ENCODE measurements around the gene ELP2. TPM values are rescaled to one million over a fixed set of nuclear protein-coding genes. Genes with fewer than 3 reads are reported as not detected.

The ELP2 gene
- polyA plus RNA-seq, 1 donor from 2014 or later = 83.6 TPM

DNA sequence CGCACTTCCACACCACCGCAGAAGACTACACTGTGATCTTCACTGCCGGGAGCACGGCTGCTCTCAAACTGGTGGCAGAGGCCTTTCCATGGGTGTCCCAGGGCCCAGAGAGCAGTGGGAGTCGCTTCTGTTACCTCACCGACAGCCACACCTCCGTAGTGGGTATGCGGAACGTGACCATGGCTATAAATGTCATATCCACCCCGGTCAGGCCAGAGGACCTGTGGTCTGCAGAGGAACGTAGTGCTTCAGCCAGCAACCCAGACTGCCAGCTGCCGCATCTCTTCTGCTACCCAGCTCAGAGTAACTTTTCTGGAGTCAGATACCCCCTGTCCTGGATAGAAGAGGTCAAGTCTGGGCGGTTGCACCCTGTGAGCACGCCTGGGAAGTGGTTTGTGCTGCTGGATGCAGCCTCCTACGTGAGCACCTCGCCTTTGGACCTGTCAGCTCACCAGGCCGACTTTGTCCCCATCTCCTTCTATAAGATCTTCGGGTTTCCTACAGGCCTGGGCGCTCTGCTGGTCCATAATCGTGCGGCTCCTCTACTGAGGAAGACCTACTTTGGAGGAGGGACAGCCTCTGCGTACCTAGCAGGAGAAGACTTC is 70.1 kb downstream of the ELP2 start:
- no peak for TF ChIP-seq EZH2 (IDR thresholded peaks at IDR 0.05; ENCODE audit: borderline replicate concordance, insufficient read depth, low read length, poor library complexity, severe bottlenecking)
- TF ChIP-seq SMC3 (conservative IDR thresholded peaks at IDR 0.05; ENCODE audit: poor library complexity) = no peak
- TF ChIP-seq, protein P1, sequence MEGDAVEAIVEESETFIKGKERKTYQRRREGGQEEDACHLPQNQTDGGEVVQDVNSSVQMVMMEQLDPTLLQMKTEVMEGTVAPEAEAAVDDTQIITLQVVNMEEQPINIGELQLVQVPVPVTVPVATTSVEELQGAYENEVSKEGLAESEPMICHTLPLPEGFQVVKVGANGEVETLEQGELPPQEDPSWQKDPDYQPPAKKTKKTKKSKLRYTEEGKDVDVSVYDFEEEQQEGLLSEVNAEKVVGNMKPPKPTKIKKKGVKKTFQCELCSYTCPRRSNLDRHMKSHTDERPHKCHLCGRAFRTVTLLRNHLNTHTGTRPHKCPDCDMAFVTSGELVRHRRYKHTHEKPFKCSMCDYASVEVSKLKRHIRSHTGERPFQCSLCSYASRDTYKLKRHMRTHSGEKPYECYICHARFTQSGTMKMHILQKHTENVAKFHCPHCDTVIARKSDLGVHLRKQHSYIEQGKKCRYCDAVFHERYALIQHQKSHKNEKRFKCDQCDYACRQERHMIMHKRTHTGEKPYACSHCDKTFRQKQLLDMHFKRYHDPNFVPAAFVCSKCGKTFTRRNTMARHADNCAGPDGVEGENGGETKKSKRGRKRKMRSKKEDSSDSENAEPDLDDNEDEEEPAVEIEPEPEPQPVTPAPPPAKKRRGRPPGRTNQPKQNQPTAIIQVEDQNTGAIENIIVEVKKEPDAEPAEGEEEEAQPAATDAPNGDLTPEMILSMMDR (IDR thresholded peaks at IDR 0.05; ENCODE audit: poor library complexity, severe bottlenecking) = no peak
- no peak for TF ChIP-seq TAF1 (IDR thresholded peaks at IDR 0.05; ENCODE audit: low read depth)
- H3K4me3 ChIP-seq (ENCODE audit: low read length) = no peak overlapping the region
- no peaks in the 10 kb centered on the region for H3K27me3 ChIP-seq (ENCODE audit: insufficient read depth, low read depth, low read length)

DNA sequence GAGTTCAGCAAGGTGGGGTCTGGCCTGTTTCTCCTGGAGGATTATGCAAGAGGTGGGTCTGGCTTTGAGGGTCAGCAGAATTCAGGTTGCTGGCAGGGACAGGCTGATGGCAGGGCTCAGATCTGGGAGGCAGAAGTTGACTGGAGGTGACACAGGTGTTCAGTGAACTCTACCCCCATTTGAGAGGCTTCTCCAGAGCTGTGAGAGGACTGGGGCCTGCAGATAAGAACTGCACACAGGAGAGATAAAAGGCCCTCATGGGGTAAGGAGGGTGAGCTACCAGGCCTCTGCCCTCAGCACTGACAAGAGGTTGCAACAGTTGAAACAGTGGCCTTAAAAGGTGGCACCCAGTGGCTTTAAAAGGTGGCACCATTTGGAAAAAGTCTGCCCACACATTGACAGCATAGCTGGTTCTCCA is 70.7 kb downstream of the ELP2 start:
- Histone ChIP-seq H3K4me2 (ENCODE audit: low read length) (no peak overlapping the region), H3K4me3 (ENCODE audit: low read length) (no peak overlapping the region), H3K36me3 (ENCODE audit: insufficient read depth, low read length) (no peaks in the 10 kb centered on the region), H3K27me3 (ENCODE audit: insufficient read depth, low read depth, low read length) (no peaks in the 10 kb centered on the region), H3K9me2 (ENCODE audit: insufficient read depth, low read length) (no peaks in the 10 kb centered on the region), H4K20me1 (ENCODE audit: insufficient read depth) (no peaks in the 10 kb centered on the region), H2AFZ (ENCODE audit: low read depth, low read length) (no peak overlapping the region), H3K9ac (ENCODE audit: low read length) (no peak overlapping the region), H3K9me3 (ENCODE audit: low read length) (no peaks in the 10 kb centered on the region), H3K27ac (ENCODE audit: low read length) (no peak overlapping the region), H3F3A (ENCODE audit: insufficient read depth, low read length, poor library complexity, severe bottlenecking) (no peaks in the 10 kb centered on the region), H3K79me2 (replicated peaks; ENCODE audit: insufficient read depth, low read length) (no peaks in the 10 kb centered on the region)
- TF ChIP-seq EP300 (conservative IDR thresholded peaks at IDR 0.05; ENCODE audit: poor library complexity, severe bottlenecking) = no peak

More for the DNA sequence above, 70.1 kb downstream of the ELP2 start:
- Histone ChIP-seq H2AFZ (ENCODE audit: low read depth, low read length) (no peak overlapping the region), H3K9me3 (ENCODE audit: low read length) (no peaks in the 10 kb centered on the region), H3K4me2 (ENCODE audit: low read length) (no peak overlapping the region), H4K20me1 (ENCODE audit: insufficient read depth) (no peaks in the 10 kb centered on the region), H3K9me2 (ENCODE audit: insufficient read depth, low read length) (no peaks in the 10 kb centered on the region), H3F3A (ENCODE audit: insufficient read depth, low read length, poor library complexity, severe bottlenecking) (no peaks in the 10 kb centered on the region), H3K79me2 (replicated peaks; ENCODE audit: insufficient read depth, low read length) (no peaks in the 10 kb centered on the region), H3K27ac (ENCODE audit: low read length) (no peak overlapping the region), H3K9ac (ENCODE audit: low read length) (no peak overlapping the region), H3K36me3 (ENCODE audit: insufficient read depth, low read length) (no peaks in the 10 kb centered on the region)

DNA sequence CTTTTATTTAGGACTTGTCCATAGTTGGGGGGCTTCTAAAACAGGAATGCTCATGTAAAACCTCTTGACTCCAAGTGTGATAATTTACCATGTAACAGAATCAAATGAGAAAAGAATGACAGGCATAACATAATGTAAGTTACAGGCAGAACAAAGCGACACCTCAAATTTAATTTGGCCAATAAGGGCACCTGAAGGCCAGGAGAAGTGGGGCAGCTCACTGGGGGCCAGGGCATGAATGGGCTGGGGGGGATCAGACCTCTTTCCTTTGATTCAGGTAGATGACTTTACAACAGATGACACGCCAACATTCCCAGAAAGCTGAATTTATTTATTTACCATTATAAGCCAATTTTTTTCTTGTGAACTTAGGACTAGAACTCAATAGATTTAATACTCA is 72.1 kb downstream of the ELP2 start:
- H3K9ac ChIP-seq (ENCODE audit: low read length) = no peak overlapping the region
- no peak overlapping the region for H3K4me3 ChIP-seq (ENCODE audit: low read length)
- H3F3A ChIP-seq (ENCODE audit: insufficient read depth, low read length, poor library complexity, severe bottlenecking) = no peaks in the 10 kb centered on the region
- H3K27ac ChIP-seq (ENCODE audit: low read length) = no peak overlapping the region
- H3K9me3 ChIP-seq (ENCODE audit: low read length) = no peaks in the 10 kb centered on the region
- H3K36me3 ChIP-seq (ENCODE audit: insufficient read depth, low read length) = no peaks in the 10 kb centered on the region
- H2AFZ ChIP-seq (ENCODE audit: low read depth, low read length) = no peak overlapping the region
- TF ChIP-seq TAF1 (IDR thresholded peaks at IDR 0.05; ENCODE audit: low read depth) (no peak), EZH2 (IDR thresholded peaks at IDR 0.05; ENCODE audit: borderline replicate concordance, insufficient read depth, low read length, poor library complexity, severe bottlenecking) (no peak)
- no peaks in the 10 kb centered on the region for H4K20me1 ChIP-seq (ENCODE audit: insufficient read depth)
- no peaks in the 10 kb centered on the region for H3K27me3 ChIP-seq (ENCODE audit: insufficient read depth, low read depth, low read length)
- no peak overlapping the region for H3K4me2 ChIP-seq (ENCODE audit: low read length)
- no peaks in the 10 kb centered on the region for H3K9me2 ChIP-seq (ENCODE audit: insufficient read depth, low read length)
- H3K79me2 ChIP-seq (replicated peaks; ENCODE audit: insufficient read depth, low read length) = no peaks in the 10 kb centered on the region

DNA sequence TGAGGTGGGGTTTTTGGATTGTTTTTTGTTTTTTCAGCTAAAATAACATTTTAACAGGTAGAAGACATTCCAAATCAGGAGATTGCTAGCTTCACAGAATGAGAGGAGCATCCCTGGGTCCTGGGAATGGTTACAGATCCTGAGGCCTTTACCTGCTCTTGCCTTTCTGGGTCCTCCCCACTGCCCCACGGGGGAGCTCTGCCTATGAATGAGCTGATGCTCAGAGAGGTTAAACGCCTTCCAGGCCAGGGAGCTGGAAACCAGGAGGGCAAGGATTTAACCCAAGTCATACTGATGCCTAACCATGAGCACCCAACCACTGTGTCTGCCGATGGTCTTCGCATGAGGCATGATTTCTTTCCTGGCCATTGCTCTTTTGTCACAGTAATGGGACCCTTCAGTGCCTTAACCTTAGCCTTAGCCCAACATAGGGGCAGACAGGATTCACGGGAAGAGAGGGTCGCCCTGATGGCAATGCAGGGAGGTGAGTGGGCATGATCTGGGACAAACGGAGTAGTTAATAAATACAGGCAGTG is 73.7 kb downstream of the ELP2 start:
- Histone ChIP-seq H3K9me3 (ENCODE audit: low read length) (peaks cover under 1% of the 10 kb centered on the region), H3F3A (ENCODE audit: insufficient read depth, low read length, poor library complexity, severe bottlenecking) (no peaks in the 10 kb centered on the region), H2AFZ (ENCODE audit: low read depth, low read length) (no peak overlapping the region), H3K4me3 (ENCODE audit: low read length) (no peak overlapping the region), H4K20me1 (ENCODE audit: insufficient read depth) (no peaks in the 10 kb centered on the region), H3K79me2 (replicated peaks; ENCODE audit: insufficient read depth, low read length) (no peaks in the 10 kb centered on the region), H3K4me2 (ENCODE audit: low read length) (no peak overlapping the region), H3K9ac (ENCODE audit: low read length) (no peak overlapping the region), H3K9me2 (ENCODE audit: insufficient read depth, low read length) (no peaks in the 10 kb centered on the region), H3K36me3 (ENCODE audit: insufficient read depth, low read length) (no peaks in the 10 kb centered on the region), H3K27ac (ENCODE audit: low read length) (no peak overlapping the region), H3K27me3 (ENCODE audit: insufficient read depth, low read depth, low read length) (no peaks in the 10 kb centered on the region)
- TF ChIP-seq SMC3 (conservative IDR thresholded peaks at IDR 0.05; ENCODE audit: poor library complexity) (no peak), RAD21 (conservative IDR thresholded peaks at IDR 0.05) (no peak), EP300 (conservative IDR thresholded peaks at IDR 0.05; ENCODE audit: poor library complexity, severe bottlenecking) (no peak), EZH2 (IDR thresholded peaks at IDR 0.05; ENCODE audit: borderline replicate concordance, insufficient read depth, low read length, poor library complexity, severe bottlenecking) (no peak), MXI1 (conservative IDR thresholded peaks at IDR 0.05; ENCODE audit: poor library complexity, severe bottlenecking) (no peak), POLR2AphosphoS5 (IDR thresholded peaks at IDR 0.05) (no peak), TAF1 (IDR thresholded peaks at IDR 0.05; ENCODE audit: low read depth) (no peak)
- TF ChIP-seq, protein P1 (IDR thresholded peaks at IDR 0.05; ENCODE audit: poor library complexity, severe bottlenecking) = no peak
- TF ChIP-seq, protein P2, sequence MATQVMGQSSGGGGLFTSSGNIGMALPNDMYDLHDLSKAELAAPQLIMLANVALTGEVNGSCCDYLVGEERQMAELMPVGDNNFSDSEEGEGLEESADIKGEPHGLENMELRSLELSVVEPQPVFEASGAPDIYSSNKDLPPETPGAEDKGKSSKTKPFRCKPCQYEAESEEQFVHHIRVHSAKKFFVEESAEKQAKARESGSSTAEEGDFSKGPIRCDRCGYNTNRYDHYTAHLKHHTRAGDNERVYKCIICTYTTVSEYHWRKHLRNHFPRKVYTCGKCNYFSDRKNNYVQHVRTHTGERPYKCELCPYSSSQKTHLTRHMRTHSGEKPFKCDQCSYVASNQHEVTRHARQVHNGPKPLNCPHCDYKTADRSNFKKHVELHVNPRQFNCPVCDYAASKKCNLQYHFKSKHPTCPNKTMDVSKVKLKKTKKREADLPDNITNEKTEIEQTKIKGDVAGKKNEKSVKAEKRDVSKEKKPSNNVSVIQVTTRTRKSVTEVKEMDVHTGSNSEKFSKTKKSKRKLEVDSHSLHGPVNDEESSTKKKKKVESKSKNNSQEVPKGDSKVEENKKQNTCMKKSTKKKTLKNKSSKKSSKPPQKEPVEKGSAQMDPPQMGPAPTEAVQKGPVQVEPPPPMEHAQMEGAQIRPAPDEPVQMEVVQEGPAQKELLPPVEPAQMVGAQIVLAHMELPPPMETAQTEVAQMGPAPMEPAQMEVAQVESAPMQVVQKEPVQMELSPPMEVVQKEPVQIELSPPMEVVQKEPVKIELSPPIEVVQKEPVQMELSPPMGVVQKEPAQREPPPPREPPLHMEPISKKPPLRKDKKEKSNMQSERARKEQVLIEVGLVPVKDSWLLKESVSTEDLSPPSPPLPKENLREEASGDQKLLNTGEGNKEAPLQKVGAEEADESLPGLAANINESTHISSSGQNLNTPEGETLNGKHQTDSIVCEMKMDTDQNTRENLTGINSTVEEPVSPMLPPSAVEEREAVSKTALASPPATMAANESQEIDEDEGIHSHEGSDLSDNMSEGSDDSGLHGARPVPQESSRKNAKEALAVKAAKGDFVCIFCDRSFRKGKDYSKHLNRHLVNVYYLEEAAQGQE (IDR thresholded peaks at IDR 0.05; ENCODE audit: borderline replicate concordance) = no peak

All from neural cell (in vitro differentiated cells).